ENCODE results near the gene CNKSR2.

The CNKSR2 gene

GRCh38 chrX:21590012-21590776 lies 216.0 kb downstream of the CNKSR2 start:
- TF ChIP-seq POLR2AphosphoS5 (IDR thresholded peaks at IDR 0.05; ENCODE audit: borderline replicate concordance, low read depth, low read length) (no peak), EZH2 (IDR thresholded peaks at IDR 0.05) (no peak), FOXP2 (optimal IDR thresholded peaks at IDR 0.05; ENCODE audit: control extremely low read depth, extremely low read length, insufficient read depth) (no peak)

GRCh38 chrX:21606002-21606401 lies 231.8 kb downstream of the CNKSR2 start:
- H3K27ac ChIP-seq = no peak overlapping the region
- H3K9ac ChIP-seq (ENCODE audit: insufficient read length) = no peak overlapping the region
- peaks cover 28% of the 10 kb centered on the region for H3K36me3 ChIP-seq (ENCODE audit: insufficient read depth, low read length)
- no peaks in the 10 kb centered on the region for H3K9me3 ChIP-seq (ENCODE audit: low read depth, low read length)
- TF ChIP-seq POLR2AphosphoS5 (IDR thresholded peaks at IDR 0.05; ENCODE audit: borderline replicate concordance, low read depth, low read length) = no peak
- TF ChIP-seq EZH2 (IDR thresholded peaks at IDR 0.05) = no peak
- TF ChIP-seq FOXP2 (optimal IDR thresholded peaks at IDR 0.05; ENCODE audit: control extremely low read depth, extremely low read length, insufficient read depth) = no peak
- no peak for DNase-seq (ENCODE audit: low read depth, low spot score)
- no peak overlapping the region for H3K4me3 ChIP-seq

More at GRCh38 chrX:21590012-21590776, 216.0 kb downstream of the CNKSR2 start:
- no peak overlapping the region for H3K27ac ChIP-seq
- no peak overlapping the region for H3K4me3 ChIP-seq
- DNase-seq (ENCODE audit: low read depth, low spot score) = no peak
- no peak overlapping the region for H3K9ac ChIP-seq (ENCODE audit: insufficient read length)
- H3K9me3 ChIP-seq (ENCODE audit: low read depth, low read length) = 0 out of 2 replicates have a peak, but pooled peaks cover 6% of the 10 kb centered on the region
- peaks cover 25% of the 10 kb centered on the region; the same call in 1 of the 2 replicates for H3K36me3 ChIP-seq (ENCODE audit: insufficient read depth, low read length)

DNA sequence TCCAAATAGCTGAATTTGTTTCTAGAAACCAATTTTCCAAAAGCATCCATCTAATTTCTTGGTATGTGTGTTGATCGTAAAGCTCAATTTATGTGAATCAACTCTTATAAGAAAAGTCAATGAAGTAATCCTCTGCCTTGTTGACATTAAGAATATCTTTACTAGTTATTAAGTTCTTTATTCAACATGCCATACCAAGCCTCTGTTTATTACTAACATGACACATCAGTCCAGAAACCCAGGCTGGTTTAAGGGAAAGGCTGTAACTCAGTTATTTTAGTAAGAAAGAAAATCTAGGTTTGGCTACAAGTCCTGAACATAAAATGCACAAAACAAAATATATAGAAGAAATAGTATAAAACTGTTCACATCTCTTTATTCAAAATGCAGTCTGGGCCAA lies 235.9 kb downstream of the CNKSR2 start:
- Histone ChIP-seq H3K4me3 (no peak overlapping the region), H3K9ac (ENCODE audit: insufficient read length) (no peak overlapping the region), H3K27ac (no peak overlapping the region), H3K36me3 (ENCODE audit: insufficient read depth, low read length) (peaks cover 20% of the 10 kb centered on the region), H3K9me3 (ENCODE audit: low read depth, low read length) (no peaks in the 10 kb centered on the region)
- TF ChIP-seq POLR2AphosphoS5 (IDR thresholded peaks at IDR 0.05; ENCODE audit: borderline replicate concordance, low read depth, low read length) = no peak
- no peak for TF ChIP-seq FOXP2 (optimal IDR thresholded peaks at IDR 0.05; ENCODE audit: control extremely low read depth, extremely low read length, insufficient read depth)
- no peak for DNase-seq (ENCODE audit: low read depth, low spot score)

DNA sequence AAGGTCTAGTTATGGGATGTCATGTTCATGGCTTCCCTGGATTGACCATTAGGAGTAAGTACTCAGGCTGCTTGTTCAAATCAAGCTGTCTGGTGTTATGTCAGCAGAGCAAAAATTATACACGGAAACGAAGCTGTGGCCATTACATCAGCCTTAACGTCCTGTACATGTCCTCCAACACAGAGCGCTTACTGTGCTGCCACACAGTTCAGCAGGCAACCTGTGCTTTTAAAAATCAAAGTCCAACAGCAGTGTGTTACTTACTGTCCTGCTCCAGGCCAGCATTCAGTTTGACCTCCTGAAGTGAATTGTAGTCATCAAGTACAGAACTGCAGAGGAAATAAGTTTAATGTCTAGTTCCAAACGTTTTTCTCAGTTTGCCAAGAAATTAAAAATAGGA lies 237.9 kb downstream of the CNKSR2 start:
- H3K27ac ChIP-seq = no peak overlapping the region
- no peak for DNase-seq (ENCODE audit: low read depth, low spot score)
- H3K36me3 ChIP-seq (ENCODE audit: insufficient read depth, low read length) = peaks cover 15% of the 10 kb centered on the region
- H3K9me3 ChIP-seq (ENCODE audit: low read depth, low read length) = no peaks in the 10 kb centered on the region
- TF ChIP-seq POLR2AphosphoS5 (IDR thresholded peaks at IDR 0.05; ENCODE audit: borderline replicate concordance, low read depth, low read length) (no peak), EZH2 (IDR thresholded peaks at IDR 0.05) (no peak), FOXP2 (optimal IDR thresholded peaks at IDR 0.05; ENCODE audit: control extremely low read depth, extremely low read length, insufficient read depth) (no peak)
- H3K9ac ChIP-seq (ENCODE audit: insufficient read length) = no peak overlapping the region
- no peak overlapping the region for H3K4me3 ChIP-seq

DNA sequence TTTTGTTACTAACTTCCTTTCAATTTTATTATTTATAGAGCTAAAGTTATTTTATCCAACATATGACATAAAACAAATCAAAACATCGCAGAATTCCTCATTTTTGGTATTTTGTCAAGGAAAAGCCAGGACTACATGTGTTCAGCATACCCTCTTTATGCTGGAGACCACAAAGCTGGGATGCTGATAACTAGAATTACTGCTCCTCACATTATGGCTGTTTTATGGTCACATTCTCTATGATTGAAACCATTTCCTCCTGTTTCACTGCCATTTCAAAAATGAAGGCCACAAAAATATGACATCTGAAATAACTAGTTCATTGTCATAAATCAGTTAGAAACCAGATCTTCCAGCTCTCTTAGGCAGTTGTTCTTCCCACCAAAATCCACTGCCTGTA lies 242.2 kb downstream of the CNKSR2 start:
- Histone ChIP-seq H3K9me3 (ENCODE audit: low read depth, low read length) (no peaks in the 10 kb centered on the region), H3K4me3 (no peak overlapping the region), H3K9ac (ENCODE audit: insufficient read length) (no peak overlapping the region), H3K36me3 (ENCODE audit: insufficient read depth, low read length) (no peaks in the 10 kb centered on the region), H3K27ac (no peak overlapping the region)
- no peak for DNase-seq (ENCODE audit: low read depth, low spot score)
- TF ChIP-seq POLR2AphosphoS5 (IDR thresholded peaks at IDR 0.05; ENCODE audit: borderline replicate concordance, low read depth, low read length) = no peak
- TF ChIP-seq EZH2 (IDR thresholded peaks at IDR 0.05) = no peak
- no peak for TF ChIP-seq FOXP2 (optimal IDR thresholded peaks at IDR 0.05; ENCODE audit: control extremely low read depth, extremely low read length, insufficient read depth)

DNA sequence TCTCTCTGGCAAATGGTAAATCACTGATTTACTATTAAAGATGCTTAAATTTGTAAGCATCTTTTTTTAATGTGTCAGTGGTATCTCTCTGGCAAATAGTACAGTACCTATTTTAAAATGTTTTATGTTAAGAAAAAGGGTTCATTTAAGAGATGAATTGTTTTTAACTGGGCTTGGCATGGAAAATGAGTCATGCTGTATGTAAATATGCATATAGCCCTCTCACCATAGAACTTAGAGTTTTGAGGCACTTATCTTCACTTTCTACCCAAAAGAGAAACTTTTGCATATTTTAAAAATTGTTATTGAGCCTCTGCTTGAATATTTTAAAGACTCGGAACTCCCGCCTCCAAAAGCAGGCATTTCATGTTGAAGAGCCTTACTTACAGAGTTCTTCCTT lies 246.0 kb downstream of the CNKSR2 start:
- no peak overlapping the region for H3K9ac ChIP-seq (ENCODE audit: insufficient read length)

GRCh38 chrX:21623778-21624501 lies 249.7 kb downstream of the CNKSR2 start:
- no peak for TF ChIP-seq POLR2AphosphoS5 (IDR thresholded peaks at IDR 0.05; ENCODE audit: borderline replicate concordance, low read depth, low read length)
- TF ChIP-seq EZH2 (IDR thresholded peaks at IDR 0.05) = no peak
- no peak for TF ChIP-seq FOXP2 (optimal IDR thresholded peaks at IDR 0.05; ENCODE audit: control extremely low read depth, extremely low read length, insufficient read depth)

More for the DNA sequence above, 246.0 kb downstream of the CNKSR2 start:
- no peak for DNase-seq (ENCODE audit: low read depth, low spot score)
- TF ChIP-seq EZH2 (IDR thresholded peaks at IDR 0.05) (no peak), FOXP2 (optimal IDR thresholded peaks at IDR 0.05; ENCODE audit: control extremely low read depth, extremely low read length, insufficient read depth) (no peak), POLR2AphosphoS5 (IDR thresholded peaks at IDR 0.05; ENCODE audit: borderline replicate concordance, low read depth, low read length) (no peak)
- H3K27ac ChIP-seq = no peak overlapping the region
- no peak overlapping the region for H3K4me3 ChIP-seq
- H3K36me3 ChIP-seq (ENCODE audit: insufficient read depth, low read length) = no peaks in the 10 kb centered on the region
- no peaks in the 10 kb centered on the region for H3K9me3 ChIP-seq (ENCODE audit: low read depth, low read length)

GRCh38 chrX:21632027-21632426 lies 257.8 kb downstream of the CNKSR2 start:
- Histone ChIP-seq H3K9me3 (ENCODE audit: low read depth, low read length) (no peaks in the 10 kb centered on the region), H3K9ac (ENCODE audit: insufficient read length) (no peak overlapping the region)

More at GRCh38 chrX:21623778-21624501, 249.7 kb downstream of the CNKSR2 start:
- no peak overlapping the region for H3K4me3 ChIP-seq
- H3K9ac ChIP-seq (ENCODE audit: insufficient read length) = no peak overlapping the region
- DNase-seq (ENCODE audit: low read depth, low spot score) = no peak
- H3K27ac ChIP-seq = no peak overlapping the region
- no peaks in the 10 kb centered on the region for H3K9me3 ChIP-seq (ENCODE audit: low read depth, low read length)
- no peaks in the 10 kb centered on the region; the same call in 1 of the 2 replicates for H3K36me3 ChIP-seq (ENCODE audit: insufficient read depth, low read length)

More at GRCh38 chrX:21632027-21632426, 257.8 kb downstream of the CNKSR2 start:
- H3K4me3 ChIP-seq = no peak overlapping the region
- TF ChIP-seq EZH2 (IDR thresholded peaks at IDR 0.05) (no peak), FOXP2 (optimal IDR thresholded peaks at IDR 0.05; ENCODE audit: control extremely low read depth, extremely low read length, insufficient read depth) (no peak), POLR2AphosphoS5 (IDR thresholded peaks at IDR 0.05; ENCODE audit: borderline replicate concordance, low read depth, low read length) (no peak)
- DNase-seq (ENCODE audit: low read depth, low spot score) = no peak
- no peaks in the 10 kb centered on the region for H3K36me3 ChIP-seq (ENCODE audit: insufficient read depth, low read length)
- H3K27ac ChIP-seq = no peak overlapping the region
